ENCODE data around the gene KSR2. TPM values are rescaled to one million over a fixed set of nuclear protein-coding genes. Genes with fewer than 3 reads are reported as not detected.

KSR2 gene
- polyA plus RNA-seq, 12 donors, result 0.01 to 0.12 (median 0.06) TPM; not detected in 6

GRCh38 chr12:117968151-117968789 is 520 bp downstream of the KSR2 start:
- DNase-seq, result no peak

DNA sequence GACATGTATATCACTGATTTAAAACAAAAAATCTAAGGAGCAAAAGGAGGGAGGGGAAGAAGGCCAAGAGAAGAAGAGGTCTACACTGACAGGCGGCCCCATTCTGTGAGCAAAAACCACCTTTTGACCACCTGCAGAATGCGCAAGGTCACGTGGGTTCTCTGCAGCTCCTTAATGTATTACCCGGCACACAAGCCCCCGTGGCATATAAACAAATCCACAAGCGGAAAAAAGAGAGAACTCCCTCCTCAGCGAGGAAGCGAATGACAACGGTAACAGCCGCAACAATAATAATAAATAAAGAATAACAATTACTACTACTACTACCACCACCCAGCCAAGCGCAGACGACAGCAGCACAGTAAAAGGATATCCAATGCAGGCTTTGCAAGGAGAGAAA is 1.3 kb downstream of the KSR2 start:
- no peak for DNase-seq

DNA sequence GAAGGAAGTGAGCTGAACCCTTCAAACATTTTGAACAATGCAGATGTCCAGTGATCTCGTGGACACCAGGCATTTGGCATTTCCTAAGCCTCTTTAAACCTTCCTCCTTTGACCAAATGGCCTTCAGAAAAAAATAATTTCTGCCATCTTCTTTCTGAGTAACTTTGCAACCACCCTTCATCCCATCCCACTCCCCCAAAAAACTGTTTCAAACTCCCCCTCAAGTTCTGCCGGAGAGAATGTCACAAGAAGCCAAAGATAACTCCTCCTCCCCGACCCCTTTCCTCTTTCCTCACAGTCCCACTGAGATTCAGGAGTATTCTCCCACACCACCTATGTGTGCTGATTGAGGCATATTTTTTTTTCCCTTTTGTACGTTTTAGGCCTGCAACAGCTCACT is 1.7 kb downstream of the KSR2 start:
- DNase-seq, result no peak

- no peak for DNase-seq
These were observed 2.3 kb downstream of the KSR2 start for GRCh38 chr12:117966511-117966910.

DNA sequence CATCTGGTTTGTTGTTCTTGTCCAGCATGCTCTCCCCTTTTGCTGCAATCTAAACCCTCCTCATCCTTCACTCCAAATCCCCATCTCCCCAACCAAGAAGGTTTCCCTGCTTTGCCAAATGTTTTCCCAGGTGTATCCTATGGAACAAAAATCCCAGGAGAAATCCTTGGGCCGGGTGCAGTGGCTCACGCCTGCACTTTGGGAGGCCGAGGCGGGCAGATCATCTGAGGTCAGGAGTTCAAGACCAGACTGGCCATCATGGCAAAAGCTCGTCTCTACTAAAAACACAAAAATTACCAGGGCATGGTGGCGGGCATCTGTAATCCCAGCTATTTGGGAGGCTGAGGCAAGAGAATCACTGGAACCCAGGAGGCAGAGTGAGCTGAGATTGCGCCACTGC is 5.0 kb downstream of the KSR2 start:
- DNase-seq, result no peak

DNA sequence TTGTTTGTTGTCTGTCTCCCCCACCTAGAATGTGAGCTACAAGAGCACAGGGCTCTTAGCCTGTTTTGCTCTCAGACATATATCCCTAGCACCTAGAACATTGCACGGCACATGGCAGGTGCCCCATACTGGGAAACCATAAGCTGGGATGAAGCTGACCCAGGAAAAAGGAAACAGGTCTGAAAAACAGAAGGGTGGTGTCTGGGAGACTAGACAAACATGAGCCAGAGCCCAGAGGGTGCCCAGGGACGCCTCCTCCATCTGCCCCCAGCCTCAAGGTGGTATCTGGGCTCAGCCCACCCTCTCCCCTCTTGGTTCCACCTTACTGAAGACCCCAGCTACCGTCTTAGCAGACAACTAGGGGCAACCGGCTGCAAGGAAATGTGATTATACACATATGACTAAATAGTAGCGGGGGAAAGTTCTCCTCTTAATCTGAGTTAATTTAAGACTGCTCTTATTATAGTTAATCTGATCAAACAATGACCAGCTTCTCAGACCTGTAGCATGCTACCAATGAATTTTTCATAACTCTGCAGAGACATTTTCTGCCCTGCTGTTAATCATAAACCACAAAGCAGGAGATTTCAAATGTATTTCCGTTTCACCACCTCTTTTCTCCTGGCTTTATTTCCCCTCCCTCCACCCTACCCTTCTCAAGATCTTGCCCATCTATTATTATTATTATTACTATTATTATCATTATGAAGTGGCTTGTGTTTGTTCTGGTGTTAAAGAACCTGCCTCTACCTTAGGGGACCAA is 31.9 kb downstream of the KSR2 start:
- no peak for DNase-seq

DNA sequence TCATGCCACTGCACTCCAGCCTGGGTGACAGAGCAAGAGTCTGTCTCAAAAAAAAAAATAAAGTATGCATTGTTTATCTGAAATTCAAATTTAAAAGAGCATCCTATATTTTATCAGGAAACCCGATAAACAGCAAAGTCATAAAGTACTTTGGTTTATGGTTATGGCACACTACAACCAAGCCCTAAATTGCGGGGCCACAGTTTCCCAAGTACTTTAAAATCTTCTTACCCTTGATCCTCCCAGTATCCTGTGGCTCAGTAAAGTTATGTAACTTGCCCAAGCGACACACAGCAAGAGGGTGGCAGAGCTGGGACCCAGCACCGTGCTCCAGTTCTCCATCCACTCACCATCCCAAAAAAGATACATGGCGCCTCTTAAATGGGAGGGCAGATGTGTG is 35.2 kb downstream of the KSR2 start:
- DNase-seq, result no peak

DNA sequence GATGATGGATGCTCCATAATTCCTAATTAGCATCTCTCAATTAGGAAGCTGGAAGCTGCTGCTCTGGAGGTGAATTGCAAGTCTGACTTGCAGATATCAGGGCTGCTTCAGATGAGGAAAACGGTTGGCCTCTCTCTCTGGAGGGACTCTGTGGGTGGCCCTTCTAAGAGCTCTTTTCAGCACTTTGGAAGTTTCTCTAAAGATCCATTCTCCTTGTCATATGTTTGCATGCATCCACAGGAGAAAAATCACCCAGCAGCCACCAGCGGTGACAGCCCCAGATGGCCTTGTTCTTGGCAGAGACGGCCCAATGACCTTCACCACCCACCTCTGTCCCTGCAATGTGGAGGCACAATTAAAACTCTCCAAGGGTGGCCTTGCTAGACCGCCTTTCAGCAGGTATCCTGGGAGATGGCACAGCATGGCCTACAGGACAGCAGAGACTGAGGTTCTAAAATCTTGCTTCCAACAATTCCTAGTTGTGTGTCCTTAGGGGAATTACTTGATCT is 42.3 kb downstream of the KSR2 start:
- no peak for DNase-seq

GRCh38 chr12:117921929-117922777 is 46.6 kb downstream of the KSR2 start:
- no peak for DNase-seq

DNA sequence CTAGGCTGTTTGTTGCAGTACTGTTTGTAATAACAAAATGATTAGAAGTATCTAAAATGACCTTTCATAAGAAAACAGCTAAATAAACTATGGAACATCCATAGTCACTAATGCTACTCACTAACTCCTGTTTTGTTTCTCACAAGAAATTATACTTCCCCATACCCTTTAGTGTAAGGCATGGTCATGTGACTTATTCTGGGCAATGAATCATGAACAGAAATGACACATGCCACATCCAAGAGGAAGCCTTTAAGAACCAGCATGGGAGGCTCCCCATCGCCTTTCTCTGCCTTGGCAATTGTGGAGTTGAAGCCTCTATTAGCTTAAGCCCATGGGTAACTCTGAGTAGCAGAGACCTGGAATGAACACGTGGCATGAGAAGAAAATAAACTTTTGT is 49.3 kb downstream of the KSR2 start:
- no peak for DNase-seq

DNA sequence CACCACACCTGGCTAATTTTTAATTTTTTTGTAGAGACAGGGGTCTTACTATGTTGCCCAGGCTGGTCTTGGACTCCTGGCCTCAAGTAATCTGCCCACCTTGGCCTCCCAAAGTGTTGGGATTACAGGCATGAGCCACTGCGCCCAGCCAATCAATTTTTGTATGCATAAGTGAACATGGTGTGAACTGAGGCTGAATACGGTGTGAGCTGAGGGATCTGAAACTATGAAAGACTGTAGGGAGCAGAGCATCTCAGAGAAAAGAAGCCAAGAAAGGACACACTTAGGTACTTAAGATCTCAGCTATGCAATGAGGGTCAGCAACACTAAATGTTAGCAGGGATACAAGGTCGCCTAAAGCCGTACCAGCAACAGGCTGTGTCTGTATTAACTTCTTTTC is 54.1 kb downstream of the KSR2 start:
- no peak for DNase-seq

DNA sequence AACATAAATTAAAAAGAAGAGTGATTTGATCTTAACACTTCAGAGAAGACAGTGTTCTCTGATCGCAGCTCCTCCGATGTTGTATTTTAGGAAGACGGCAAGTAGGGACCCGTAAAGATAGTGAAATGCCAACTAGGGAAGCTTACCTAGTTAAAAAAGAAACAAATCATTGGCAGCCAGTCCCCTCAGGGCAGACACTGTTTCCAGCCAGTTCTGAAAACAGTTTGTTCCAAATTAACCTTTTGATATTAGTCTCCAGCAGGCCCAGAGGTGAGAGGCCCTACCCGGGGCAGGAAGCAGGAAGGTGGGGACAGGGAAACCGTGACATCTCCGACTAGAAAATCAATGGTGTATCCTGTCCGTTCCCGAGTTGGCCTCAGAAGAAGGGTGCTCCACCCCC is 56.0 kb downstream of the KSR2 start:
- DNase-seq, result no peak

GRCh38 chr12:117908411-117908810 is 60.4 kb downstream of the KSR2 start:
- no peak for DNase-seq

DNA sequence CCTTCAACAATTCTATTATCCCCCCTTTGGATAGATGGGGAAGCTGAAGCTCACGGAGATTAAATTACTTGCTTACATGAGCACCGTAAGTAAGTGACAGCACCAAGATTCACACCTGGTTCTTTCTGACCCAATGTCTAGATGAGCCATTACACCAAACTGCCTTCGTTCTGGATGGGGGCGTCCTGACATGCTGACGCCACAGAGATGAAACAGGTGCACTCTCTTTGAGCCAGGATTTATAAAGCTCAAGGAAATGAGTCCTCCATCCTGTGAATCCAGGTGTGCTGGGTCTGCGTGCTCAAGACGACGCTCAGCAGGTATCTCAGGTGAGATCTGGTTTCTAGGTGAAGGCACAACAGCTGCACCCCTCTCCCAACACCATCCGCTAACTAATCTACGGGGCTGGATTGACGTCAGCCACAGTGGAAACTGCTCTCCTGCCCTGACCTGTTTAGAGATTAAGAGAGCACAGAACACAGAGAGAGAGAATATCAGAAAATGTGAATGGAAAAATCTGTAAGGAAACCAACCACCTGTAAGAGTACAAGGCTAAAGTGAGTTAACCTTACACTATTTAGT is 61.6 kb downstream of the KSR2 start:
- DNase-seq, result no peak

DNA sequence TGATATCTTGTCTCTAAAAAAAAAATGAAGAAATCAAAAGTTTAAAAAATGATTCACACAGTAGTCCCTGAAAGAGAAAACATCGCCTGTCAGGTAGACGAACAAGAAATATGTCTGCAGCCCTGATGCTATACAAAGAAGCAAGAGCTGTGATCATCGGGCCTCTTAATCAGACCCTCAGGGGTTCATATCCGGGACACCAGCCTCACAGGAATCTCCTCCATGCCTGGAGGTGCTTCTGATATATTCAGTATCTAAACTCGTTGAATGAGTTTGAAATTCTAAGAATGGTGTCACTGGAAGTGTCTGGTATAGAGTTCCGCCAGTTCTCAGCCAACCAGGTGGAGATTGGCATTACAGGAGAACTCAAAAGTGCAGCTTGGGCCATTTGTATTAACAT is 64.7 kb downstream of the KSR2 start:
- DNase-seq, result no peak

DNA sequence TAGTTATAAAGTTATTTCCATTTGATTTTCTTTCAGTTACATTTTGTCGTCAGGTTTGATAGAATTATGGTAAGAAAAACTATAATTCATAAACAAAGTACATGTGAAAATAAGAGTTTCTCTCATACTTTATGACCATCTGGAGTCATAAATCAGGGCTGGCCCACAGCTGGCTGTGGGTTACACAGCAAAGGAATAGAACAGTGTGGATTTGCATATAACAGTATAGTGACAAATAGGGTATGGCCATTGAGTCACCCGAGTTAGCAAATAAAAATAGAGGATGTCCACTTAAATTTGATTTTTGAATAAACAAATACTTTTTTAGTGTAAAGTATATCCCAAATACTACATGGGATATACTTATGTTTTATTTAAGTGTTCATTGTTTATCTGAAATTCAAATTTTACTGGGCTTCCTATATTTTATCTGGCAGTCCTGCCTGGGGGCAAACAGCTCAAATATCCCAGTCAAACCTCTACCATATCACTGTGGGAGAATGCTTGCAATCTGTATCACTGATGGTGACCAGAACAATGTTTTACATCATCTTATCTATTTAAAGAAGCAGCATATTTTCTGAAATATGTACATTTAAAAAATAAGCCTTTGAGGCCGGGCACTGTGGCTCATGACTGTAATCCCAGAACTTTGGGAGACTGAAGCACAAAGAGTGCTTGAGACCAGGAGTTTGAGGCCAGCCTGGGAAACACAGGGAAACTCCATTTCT is 65.5 kb downstream of the KSR2 start:
- no peak for DNase-seq

DNA sequence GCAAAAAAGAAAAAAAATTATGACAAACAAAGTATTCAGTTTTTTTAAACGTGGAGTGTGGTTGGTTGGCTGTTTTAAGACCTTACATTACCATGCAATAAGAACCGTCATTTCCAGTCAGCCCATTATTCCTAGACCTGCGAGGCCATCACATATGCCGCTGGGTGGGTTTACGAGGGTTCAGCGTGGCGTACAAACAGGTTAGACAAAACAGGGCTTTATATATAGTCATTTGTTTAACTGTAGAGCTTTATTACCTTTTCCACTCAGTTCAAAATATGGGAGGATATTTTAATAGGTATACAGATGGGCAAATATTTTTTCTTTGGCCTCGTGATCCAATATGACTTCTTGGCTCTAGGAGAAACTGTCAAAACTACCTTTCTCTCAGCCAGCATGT is 67.2 kb downstream of the KSR2 start:
- DNase-seq, result no peak

DNA sequence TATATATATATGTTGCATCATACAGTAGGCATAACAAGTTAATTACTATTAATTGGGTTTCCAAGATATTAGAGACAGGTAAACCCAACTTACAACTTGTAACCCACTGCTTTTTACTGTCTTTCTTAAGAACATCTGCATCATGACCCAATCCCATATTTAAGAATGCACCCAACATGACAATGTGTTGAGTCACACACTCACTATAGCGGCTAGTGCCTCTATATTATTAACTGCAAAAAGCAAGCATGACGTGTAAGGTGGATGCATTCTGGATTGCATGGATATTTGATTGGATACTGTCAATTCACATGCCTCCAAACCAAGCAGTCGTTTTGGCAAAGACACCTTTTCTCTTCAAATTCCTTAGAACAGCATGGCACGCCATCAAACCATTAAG is 68.2 kb downstream of the KSR2 start:
- DNase-seq, result no peak

- no peak for DNase-seq
These were observed 71.2 kb downstream of the KSR2 start for GRCh38 chr12:117897372-117898161.

DNA sequence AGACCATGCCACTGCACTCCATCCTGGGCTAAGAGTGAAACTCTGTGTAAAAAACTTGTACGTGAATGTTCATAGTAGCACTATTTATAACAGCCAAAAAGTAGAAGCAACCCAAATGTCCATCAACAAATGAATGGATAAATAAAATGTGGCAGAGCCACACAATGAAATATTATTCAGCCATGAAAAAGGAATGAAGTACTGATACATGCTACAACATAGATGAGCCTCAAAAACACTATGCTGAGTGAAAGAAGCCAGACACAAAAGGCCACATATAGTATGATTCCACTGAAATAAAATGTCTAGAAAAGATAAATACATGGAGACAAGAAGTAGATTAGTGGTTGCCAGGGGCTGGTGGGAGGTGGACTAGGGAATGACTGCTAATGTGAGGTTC is 72.8 kb downstream of the KSR2 start:
- DNase-seq, result no peak

- no peak for DNase-seq
These were observed 76.3 kb downstream of the KSR2 start for GRCh38 chr12:117892441-117892840.

Data from muscle of arm (tissue), 12 donors.